ENCODE data around the gene GNL3. TPM values are rescaled to one million over a fixed set of nuclear protein-coding genes. Genes with fewer than 3 reads are reported as not detected.

Gene GNL3
- total and polyA plus RNA-seq, 2 of the 8 experiments (the other 6 are each of a cell fraction or from before 2014, with no cell fraction given), result 45.5 to 184 TPM

DNA sequence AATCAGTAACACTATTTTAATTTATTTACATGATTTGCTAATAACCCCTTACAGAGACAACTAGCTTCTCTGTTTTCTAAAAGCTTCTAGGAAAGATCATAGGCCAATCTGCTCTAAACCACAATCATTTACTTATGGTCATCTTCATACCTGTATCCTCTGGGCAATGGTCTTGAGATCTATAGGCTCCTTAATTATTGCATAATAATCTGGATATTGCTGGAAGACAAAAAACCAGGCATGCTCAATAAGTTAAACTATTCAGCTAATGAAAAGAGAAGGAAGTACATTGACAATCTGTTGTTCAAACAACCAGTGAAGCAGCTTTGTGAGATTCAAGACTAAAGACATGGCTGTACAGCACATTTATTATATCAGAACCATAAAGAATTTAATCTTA, 34.2 kb upstream of the GNL3 start:
- Histone ChIP-seq H2AFZ (ENCODE audit: low read length) (no peak overlapping the region), H3K27me3 (replicated peaks in 1 of 4; ENCODE audit: control insufficient read depth in 3 of 4, extremely low read depth in 1 of 4, insufficient read depth in 3 of 4, low read length in 3 of 4) (no peaks in the 10 kb centered on the region), H2BK15ac (ENCODE audit: low read length) (no peak overlapping the region), H2BK5ac (ENCODE audit: low read depth, low read length) (no peak overlapping the region), H3K79me1 (ENCODE audit: low read depth, low read length) (no peaks in the 10 kb centered on the region), H3K56ac (replicated peaks; ENCODE audit: insufficient read length, low read depth, low read length) (no peak overlapping the region), H4K8ac (ENCODE audit: extremely low read depth, insufficient read depth, low read length) (no peak overlapping the region), H4K20me1 (replicated peaks in 1 of 2; ENCODE audit: control insufficient read depth in 1 of 2, insufficient read depth in 2 of 2, low read length in 2 of 2) (no peaks in the 10 kb centered on the region), H3K18ac (ENCODE audit: extremely low read depth, low read length) (no peak overlapping the region), H3K4ac (replicated peaks; ENCODE audit: insufficient read length, low read depth, low read length) (no peak overlapping the region), H4K91ac (replicated peaks; ENCODE audit: insufficient read length, low read length) (no peak overlapping the region), H4K5ac (ENCODE audit: insufficient read length, low read depth, low read length) (no peak overlapping the region), H2AK5ac (ENCODE audit: low read depth, low read length) (no peak overlapping the region), H3K36me3 (ENCODE audit: control insufficient read depth in 2 of 4, insufficient read depth in 4 of 4, low read length in 3 of 4) (peaks cover 6 to 61% (median 22%) of the 10 kb centered on the region in 4 experiments; a peak in 7 of 8 replicates), H3K23ac (ENCODE audit: insufficient read length) (no peak overlapping the region), H2BK12ac (ENCODE audit: low read depth, low read length) (no peak overlapping the region), H3K4me1 (replicated peaks in 1 of 4; ENCODE audit: control insufficient read depth in 3 of 4, insufficient read depth in 4 of 4, low read length in 3 of 4) (peaks cover 0 to 2% (median 0%) of the 10 kb centered on the region in 4 experiments; a peak in 1 of 7 replicates), H2BK20ac (ENCODE audit: low read length) (no peak overlapping the region), H3K9ac (replicated peaks in 1 of 4; ENCODE audit: extremely low read depth in 1 of 4, low read depth in 3 of 4, low read length in 3 of 4) (no peak overlapping the region), H3K4me3 (ENCODE audit: extremely low read depth in 1 of 4, insufficient read depth in 2 of 4, low read depth in 3 of 4, low read length in 4 of 4) (no peak overlapping the region), H3K9me3 (ENCODE audit: insufficient read depth in 2 of 2, low read depth in 1 of 2, low read length in 1 of 2) (no peaks in the 10 kb centered on the region), H3K27ac (ENCODE audit: low read depth, low read length) (no peak overlapping the region), H2BK120ac (replicated peaks; ENCODE audit: low read depth, low read length) (no peak overlapping the region), H3K4me2 (ENCODE audit: insufficient read depth in 1 of 2, low read depth in 2 of 2, low read length in 2 of 2) (no peak overlapping the region), H3K23me2 (ENCODE audit: low read depth, low read length) (no peaks in the 10 kb centered on the region), H3K79me2 (ENCODE audit: control insufficient read depth in 1 of 2, insufficient read depth in 2 of 2, low read length in 2 of 2) (no peaks in the 10 kb centered on the region), H3K14ac (ENCODE audit: insufficient read length) (no peak overlapping the region)
- no peak for FAIRE-seq
- DNase-seq (ENCODE audit: low read depth in 1 of 2, low spot score in 2 of 2), result no peak
- POLR2A ChIA-PET (ENCODE audit: partially characterized antibody), result interaction anchor here (1.2 kb wide), 1 partner anchor 44 kb away, joined by 3 read pairs; no protein-coding TSS in a partner anchor
- CTCF ChIA-PET (ENCODE audit: partially characterized antibody), result no interaction called here
- TF ChIP-seq POLR2AphosphoS5 (IDR thresholded peaks at IDR 0.05; ENCODE audit: low read depth, low read length) (no peak), RFX5 (IDR thresholded peaks at IDR 0.05; ENCODE audit: borderline replicate concordance, low read depth, low read length) (no peak), RBBP5 (IDR thresholded peaks at IDR 0.05; ENCODE audit: borderline replicate concordance, low read depth, low read length) (no peak), TAF1 (IDR thresholded peaks at IDR 0.05; ENCODE audit: low read depth, low read length) (no peak), KDM5A (IDR thresholded peaks at IDR 0.05; ENCODE audit: low read length) (no peak), FOSL1 (IDR thresholded peaks at IDR 0.05; ENCODE audit: insufficient read depth, low read depth, low read length) (no peak), SP4 (IDR thresholded peaks at IDR 0.05; ENCODE audit: low read length) (no peak), JUN (IDR thresholded peaks at IDR 0.05; ENCODE audit: low read depth, low read length) (no peak), SIN3A (conservative IDR thresholded peaks at IDR 0.05 in 1 of 2, IDR thresholded peaks at IDR 0.05 in 1 of 2; ENCODE audit: low read depth in 1 of 2, low read length in 2 of 2) (no peak), GABPA (IDR thresholded peaks at IDR 0.05; ENCODE audit: borderline replicate concordance, insufficient read depth, low read length) (no peak)
- TF ChIP-seq, protein P1, sequence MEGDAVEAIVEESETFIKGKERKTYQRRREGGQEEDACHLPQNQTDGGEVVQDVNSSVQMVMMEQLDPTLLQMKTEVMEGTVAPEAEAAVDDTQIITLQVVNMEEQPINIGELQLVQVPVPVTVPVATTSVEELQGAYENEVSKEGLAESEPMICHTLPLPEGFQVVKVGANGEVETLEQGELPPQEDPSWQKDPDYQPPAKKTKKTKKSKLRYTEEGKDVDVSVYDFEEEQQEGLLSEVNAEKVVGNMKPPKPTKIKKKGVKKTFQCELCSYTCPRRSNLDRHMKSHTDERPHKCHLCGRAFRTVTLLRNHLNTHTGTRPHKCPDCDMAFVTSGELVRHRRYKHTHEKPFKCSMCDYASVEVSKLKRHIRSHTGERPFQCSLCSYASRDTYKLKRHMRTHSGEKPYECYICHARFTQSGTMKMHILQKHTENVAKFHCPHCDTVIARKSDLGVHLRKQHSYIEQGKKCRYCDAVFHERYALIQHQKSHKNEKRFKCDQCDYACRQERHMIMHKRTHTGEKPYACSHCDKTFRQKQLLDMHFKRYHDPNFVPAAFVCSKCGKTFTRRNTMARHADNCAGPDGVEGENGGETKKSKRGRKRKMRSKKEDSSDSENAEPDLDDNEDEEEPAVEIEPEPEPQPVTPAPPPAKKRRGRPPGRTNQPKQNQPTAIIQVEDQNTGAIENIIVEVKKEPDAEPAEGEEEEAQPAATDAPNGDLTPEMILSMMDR (IDR thresholded peaks at IDR 0.05; ENCODE audit: control extremely low read depth in 1 of 3, insufficient read depth in 1 of 3, low read depth in 1 of 3, low read length in 3 of 3), result no peak
- TF ChIP-seq, protein P2, sequence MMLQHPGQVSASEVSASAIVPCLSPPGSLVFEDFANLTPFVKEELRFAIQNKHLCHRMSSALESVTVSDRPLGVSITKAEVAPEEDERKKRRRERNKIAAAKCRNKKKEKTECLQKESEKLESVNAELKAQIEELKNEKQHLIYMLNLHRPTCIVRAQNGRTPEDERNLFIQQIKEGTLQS (IDR thresholded peaks at IDR 0.05; ENCODE audit: insufficient read depth, low read depth, low read length), result no peak

Data from H1 (cell line).